Ishikawa (cell line): ENCODE measurements around the gene PPP1R16B.

Experiments
- CEBPB ChIP-seq: IDR thresholded peaks from 2 replicates; pipeline ENCODE4 v1.6.1; 2012
- EP300 ChIP-seq: IDR thresholded peaks from 2 replicates; pipeline ENCODE4 v1.6.1; 2012; ENCODE audit warnings: borderline replicate concordance
- NFIC ChIP-seq: IDR thresholded peaks from 2 replicates; pipeline ENCODE4 v1.6.1; 2012
- TEAD4 ChIP-seq: IDR thresholded peaks from 2 replicates; pipeline ENCODE4 v1.6.1; 2012
- YY1 ChIP-seq: IDR thresholded peaks from 2 replicates; pipeline ENCODE4 v1.6.1; 2012; ENCODE audit warnings: low read depth
- ZBTB7A ChIP-seq: IDR thresholded peaks from 2 replicates; pipeline ENCODE4 v1.6.1; 2012; ENCODE audit warnings: low read depth
- TF ChIP-seq, protein P1 (sequence below): IDR thresholded peaks from 2 replicates; pipeline ENCODE4 v1.6.1; 2012
- TF ChIP-seq, protein P2 (sequence below): IDR thresholded peaks from 2 replicates; pipeline ENCODE4 v1.6.1; 2012; ENCODE audit warnings: low read depth, mild to moderate bottlenecking

DNA sequence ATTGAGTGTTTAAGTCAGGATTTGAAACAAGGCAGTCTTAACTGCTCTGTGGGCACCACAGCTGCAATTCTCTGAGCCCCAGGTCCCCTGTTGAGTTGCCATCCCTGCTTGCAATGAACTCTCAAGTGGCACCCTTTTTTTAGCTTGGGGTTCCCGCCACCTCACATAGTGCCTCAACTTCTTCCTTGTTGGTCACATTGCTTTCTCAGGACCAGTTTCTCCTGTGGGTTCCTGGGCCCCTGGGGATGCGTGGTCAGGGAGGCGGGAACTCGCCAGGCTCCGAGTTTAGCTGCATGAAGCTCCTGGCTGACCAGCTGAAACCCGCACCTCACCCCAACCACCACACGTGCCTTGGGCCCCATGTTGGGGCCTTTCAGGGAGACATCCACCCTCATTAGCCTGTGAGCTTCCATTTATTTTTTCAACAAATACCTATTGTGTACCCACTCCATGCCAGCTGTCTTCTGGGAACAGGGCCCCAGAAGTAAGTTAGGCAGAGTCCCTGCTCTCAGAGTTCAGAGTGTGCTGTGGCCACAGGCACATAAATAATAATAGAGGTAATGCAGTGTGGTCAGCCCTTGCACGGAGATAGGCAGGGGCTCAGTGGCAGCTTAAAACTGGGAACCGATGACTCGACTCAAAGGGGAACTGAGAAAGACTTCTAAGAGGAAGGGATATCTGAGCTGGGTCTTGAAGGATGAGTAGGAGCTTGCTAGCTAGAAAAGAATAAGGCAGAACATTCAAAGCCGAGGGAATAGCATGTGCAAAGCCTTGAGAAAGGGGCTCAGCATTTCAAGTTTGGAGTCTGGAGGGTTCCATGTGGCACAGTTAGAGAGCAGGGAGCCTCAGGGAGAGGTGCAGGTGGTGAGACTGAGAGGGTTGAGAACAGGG is 86.8 kb downstream of the PPP1R16B start:
- TF ChIP-seq, protein P1, sequence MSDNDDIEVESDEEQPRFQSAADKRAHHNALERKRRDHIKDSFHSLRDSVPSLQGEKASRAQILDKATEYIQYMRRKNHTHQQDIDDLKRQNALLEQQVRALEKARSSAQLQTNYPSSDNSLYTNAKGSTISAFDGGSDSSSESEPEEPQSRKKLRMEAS = no peak
- TF ChIP-seq, protein P2, sequence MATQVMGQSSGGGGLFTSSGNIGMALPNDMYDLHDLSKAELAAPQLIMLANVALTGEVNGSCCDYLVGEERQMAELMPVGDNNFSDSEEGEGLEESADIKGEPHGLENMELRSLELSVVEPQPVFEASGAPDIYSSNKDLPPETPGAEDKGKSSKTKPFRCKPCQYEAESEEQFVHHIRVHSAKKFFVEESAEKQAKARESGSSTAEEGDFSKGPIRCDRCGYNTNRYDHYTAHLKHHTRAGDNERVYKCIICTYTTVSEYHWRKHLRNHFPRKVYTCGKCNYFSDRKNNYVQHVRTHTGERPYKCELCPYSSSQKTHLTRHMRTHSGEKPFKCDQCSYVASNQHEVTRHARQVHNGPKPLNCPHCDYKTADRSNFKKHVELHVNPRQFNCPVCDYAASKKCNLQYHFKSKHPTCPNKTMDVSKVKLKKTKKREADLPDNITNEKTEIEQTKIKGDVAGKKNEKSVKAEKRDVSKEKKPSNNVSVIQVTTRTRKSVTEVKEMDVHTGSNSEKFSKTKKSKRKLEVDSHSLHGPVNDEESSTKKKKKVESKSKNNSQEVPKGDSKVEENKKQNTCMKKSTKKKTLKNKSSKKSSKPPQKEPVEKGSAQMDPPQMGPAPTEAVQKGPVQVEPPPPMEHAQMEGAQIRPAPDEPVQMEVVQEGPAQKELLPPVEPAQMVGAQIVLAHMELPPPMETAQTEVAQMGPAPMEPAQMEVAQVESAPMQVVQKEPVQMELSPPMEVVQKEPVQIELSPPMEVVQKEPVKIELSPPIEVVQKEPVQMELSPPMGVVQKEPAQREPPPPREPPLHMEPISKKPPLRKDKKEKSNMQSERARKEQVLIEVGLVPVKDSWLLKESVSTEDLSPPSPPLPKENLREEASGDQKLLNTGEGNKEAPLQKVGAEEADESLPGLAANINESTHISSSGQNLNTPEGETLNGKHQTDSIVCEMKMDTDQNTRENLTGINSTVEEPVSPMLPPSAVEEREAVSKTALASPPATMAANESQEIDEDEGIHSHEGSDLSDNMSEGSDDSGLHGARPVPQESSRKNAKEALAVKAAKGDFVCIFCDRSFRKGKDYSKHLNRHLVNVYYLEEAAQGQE = no peak
- TF ChIP-seq CEBPB = no peak
- no peak for TF ChIP-seq ZBTB7A
- no peak for TF ChIP-seq NFIC
- TF ChIP-seq TEAD4 = no peak
- no peak for TF ChIP-seq YY1
- no peak for TF ChIP-seq EP300
